Stimulated activated CD4-positive, alpha-beta T cell treated with anti-CD3 and anti-CD28 coated beads, Interleukin-2, amount 100 ng/mL, for 48 hours (primary cell): ENCODE data around the gene MYO16.

Experiments used
- DNase-seq, 2 donors: peaks; one replicate each; pipeline ENCODE4 v3.0.0-alpha.2; 2020

The MYO16 gene

DNA sequence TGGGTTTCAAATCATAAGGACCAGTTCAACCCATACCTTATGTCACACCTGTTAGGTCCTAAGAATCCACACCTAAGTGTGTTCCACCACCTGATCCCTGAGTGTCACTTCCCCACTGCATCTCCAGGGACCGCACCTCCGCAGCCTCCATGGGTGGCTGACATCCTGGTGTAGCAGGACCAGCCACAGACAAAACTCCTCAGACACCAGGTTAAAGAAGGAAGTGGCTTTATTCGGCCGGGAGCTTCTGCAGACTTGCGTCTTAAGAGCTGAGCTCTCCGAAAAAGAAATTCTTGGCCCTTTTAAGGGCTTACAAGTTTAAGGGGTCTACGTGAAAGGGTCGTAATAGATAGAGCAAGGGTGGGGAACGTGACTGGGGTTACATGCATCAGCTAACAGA lies 509.9 kb downstream of the MYO16 start:
- DNase-seq, result no peak

GRCh38 chr13:109140054-109140453 lies 510.6 kb downstream of the MYO16 start:
- DNase-seq, result no peak

DNA sequence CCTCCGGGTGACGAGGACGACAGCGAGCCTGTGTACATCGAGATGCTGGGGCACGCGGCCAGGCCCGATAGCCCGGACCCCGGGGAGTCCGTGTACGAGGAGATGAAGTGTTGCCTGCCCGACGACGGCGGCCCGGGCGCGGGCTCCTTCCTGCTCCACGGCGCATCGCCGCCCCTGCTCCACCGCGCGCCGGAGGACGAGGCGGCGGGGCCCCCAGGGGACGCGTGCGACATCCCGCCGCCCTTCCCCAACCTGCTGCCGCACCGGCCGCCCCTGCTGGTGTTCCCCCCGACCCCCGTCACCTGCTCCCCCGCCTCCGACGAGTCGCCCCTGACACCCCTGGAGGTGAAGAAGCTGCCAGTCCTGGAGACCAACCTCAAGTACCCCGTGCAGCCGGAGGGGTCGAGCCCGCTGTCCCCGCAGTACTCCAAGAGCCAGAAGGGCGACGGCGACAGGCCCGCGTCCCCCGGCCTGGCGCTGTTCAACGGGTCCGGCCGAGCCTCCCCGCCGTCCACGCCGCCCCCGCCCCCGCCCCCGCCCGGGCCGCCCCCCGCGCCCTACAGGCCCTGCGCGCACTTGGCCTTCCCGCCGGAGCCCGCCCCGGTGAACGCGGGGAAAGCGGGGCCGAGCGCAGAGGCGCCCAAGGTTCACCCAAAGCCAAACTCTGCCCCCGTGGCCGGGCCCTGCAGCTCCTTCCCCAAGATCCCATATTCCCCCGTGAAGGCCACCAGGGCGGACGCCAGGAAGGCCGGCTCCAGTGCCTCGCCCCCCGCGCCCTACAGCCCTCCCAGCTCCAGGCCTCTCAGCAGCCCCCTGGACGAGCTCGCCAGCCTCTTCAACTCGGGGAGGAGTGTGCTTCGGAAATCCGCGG lies 511.3 kb downstream of the MYO16 start:
- DNase-seq, result no peak

DNA sequence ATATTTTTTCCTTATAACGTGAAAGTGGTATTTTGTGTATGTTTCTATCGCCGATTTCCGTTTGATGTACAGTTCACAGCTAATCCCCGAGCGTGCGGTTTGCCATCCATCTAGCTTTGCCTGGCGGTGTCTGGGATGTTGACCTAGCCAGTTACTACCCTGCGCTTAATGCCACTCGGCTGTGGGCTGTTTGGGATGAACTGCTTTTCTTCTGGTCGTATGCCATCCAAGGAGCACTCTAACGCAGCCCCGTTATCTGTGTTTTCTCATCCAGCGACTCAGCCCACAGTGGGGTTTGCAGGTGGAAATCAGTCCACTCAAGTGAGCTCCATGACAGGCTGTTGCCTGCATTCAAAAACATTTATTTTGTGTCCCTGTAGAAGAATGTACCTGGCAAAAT lies 512.3 kb downstream of the MYO16 start:
- DNase-seq, result no peak

- DNase-seq, result no peak
Measured at GRCh38 chr13:109144693-109145437, 515.5 kb downstream of the MYO16 start.

DNA sequence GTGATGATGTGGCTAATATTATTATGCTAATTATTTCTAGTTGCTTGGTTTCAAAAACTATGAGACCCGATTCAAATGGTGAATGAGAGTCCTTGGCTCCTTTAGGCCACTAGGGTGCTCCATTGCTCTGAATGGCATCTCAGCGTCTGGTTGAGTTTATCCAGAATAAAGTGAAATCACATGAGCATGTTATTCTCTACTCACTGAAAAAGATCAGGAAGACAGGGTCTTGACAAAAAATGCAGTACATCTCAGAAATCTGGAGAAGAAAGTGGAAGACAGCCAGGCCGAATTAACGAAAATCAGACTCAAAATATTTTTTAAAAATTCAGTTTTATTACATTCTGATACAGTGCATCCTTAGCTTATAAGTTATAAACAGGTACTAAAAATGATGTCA lies 516.2 kb downstream of the MYO16 start:
- no peak for DNase-seq

GRCh38 chr13:109146393-109146792 lies 517.0 kb downstream of the MYO16 start:
- no peak for DNase-seq

GRCh38 chr13:109146912-109147647 lies 517.7 kb downstream of the MYO16 start:
- DNase-seq, result no peak

DNA sequence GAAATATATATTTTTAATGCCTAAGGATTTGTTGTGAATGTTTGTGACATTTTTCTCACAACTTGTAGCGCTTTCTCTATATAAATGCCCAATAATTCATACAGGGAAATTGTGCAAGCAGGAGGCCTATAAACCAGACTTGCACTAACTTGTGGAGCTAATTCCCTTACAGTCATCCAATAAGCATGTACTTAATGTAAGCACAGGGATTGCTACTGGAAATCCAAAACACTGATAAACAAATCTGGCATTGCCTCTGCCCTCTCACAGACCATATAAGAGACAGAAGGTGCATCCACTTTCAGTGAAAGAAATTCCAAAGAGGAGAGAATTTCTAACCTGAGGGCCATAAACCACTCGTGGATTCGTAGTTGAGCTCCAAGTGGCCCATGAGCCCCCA lies 518.8 kb downstream of the MYO16 start:
- DNase-seq, result no peak

- DNase-seq, result no peak
Measured at GRCh38 chr13:109150696-109151095, 521.3 kb downstream of the MYO16 start.

DNA sequence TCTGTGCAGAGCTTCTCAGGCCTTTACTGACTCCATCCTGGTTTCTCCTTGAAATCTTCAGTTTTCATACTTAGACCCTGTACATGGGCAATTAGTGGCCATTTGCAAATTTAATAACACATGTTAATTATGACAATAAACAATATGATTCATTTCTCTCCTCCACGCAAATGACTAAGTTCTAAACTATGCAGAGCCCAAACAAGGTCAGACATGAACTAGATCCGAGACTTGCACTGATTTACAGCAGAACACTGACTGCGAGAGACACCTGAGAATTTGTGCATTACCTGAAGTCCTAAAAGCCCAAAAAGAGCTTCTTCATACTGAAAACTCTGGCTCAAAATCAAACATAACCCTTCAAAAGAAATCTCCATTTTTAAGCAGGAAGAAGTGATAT lies 521.8 kb downstream of the MYO16 start:
- DNase-seq, result no peak

DNA sequence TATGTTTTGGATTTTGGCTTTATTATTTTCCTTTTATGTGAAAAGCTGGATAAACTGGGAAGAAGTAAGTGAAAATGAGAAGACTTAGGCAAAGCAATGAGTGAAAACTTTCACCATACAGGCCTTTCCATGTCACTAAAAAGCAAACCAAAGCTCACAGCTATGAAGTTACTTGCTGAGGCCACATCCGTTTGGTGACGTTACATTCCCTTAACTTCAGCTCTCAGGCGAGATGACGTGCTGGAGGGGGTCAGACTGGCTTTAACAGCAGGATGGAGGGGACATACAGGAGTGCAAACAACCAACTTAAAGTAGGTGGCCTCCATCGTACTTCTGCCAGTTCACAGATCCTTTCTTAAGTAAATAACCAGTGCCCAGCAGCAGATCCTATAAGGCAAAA lies 522.3 kb downstream of the MYO16 start:
- no peak for DNase-seq

DNA sequence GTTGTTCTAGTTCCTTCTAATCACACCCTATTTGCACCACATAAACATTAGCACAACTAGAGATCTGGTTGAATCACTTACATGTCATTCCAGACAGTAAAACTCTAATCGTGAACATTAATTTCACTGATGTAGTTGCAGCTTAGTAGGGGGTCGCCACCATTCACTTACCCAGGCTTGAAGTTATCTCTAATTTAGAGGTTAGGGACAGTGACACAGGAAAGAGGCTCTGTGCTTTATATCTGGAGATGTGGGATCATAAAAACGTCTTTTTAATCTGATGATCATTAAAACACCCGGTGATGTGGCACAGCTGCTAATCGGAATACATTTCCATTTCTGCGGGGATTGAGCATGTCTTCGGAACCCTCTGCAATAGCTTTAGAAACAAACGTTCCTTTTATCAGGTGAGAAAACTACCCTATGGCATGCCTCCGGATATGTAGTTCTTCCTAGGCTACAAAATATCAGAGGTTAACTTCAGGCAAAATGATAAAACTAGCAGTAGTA lies 523.0 kb downstream of the MYO16 start:
- DNase-seq, result no peak

DNA sequence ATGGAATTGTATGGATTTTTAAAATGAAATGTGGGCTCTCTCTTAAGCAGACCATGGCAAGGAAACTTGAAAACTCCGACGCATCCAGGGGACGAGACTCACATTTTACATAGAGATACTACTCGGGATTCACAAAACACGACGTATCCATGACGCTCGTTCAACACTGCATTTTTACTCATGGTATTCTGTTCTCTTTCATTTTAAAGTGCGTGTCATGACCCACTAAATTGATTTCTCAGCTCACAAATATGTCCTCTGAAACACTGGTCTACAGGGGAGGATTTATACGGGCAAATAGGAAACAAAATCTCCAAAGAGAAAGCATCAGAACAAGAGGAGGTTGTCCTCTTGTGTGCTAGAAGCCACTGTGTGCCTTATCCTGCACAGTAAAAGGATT lies 523.5 kb downstream of the MYO16 start:
- DNase-seq, result no peak

DNA sequence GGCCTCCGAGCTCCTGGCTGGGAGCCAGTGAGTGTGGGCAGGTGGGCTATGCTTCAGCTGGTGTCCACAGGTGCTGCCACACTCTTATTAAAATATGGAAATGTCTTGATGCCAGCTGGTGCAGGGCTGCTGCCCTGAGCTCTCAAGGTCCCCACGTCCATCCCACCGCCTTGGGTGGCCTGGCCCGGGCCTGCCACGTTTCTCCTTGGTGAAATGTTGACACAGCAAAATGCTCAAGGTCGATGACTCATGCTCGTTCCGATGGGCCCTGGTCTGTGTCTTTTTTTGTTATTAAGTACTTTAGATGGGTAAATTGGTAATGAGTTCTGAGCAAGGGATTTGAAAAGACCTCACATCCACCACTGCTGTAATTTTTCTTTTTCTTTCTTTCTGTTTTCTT lies 524.7 kb downstream of the MYO16 start:
- DNase-seq, result no peak

GRCh38 chr13:109154546-109154945 lies 525.1 kb downstream of the MYO16 start:
- no peak for DNase-seq

DNA sequence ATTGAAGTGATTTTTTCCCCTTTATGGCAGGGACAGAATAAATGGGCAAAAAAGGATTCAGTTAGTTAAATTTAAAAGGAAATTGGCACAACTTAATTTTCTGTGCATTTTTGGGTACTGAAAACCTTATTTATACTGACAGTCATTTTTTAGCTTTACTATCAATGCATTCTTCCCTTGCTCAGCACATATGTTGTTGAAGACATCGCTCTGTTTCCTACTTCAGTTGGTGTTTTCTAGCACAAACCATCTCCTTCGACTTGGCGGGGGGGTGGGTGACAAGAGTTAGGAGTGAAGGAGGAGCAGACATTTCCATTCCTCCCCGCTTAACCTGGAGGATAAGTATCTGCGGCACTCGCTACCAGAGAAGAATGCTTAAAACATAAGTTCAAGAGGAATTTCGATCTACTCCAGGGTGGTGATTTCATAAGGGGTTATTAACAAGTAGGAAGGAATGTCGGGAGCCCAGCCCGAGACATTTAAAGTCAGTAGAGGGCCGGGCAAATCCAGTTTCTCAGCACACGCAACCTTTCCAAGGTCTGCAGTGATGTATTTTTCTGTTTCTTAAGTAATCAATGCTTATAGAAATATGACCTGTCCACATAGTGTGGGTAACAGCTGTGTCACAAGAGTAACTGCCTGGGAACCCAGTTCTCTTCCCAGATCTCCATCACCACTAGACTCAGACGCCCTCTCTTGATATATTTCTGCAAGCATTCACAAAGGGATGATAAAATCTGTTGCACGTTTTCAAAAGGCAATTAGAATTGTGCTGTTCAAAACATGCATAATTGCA lies 525.8 kb downstream of the MYO16 start:
- no peak for DNase-seq

DNA sequence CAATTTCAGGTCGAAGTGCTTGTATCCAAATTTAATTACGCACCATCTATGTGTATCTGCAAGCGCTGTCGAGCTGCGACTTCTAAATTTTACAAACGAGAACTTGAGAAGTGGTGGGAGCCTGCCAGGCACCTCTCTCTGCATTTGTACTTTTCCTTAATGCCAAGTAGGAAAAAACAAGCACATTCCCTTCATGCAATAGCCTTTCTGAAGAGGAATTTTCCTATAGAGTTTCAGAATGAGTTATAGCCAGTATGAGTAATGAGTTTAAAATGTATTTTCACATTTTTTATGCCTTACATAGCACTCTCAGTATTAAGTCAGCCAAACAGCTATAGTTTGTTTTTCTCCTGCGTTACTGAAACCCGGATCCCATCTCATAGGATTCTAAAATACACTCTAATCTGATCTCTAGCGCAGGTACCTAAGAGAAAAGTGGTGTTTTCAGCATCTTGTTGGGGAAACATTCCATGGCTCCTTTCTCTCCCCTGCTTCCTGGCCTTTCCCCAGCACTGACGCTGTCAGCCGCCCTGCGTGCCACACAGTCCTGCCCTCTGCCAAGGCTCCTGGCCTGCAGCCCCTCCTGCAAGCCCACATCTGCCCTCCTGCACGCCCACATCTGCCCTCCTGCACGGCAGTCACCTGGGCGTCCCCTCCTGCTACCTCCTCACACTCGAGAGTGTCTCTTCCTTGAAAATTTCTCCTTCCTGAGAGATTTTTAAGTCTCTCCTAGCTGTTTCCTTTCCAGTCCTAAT lies 526.9 kb downstream of the MYO16 start:
- no peak for DNase-seq

- DNase-seq, result no peak
Measured at GRCh38 chr13:109157275-109157674, 527.9 kb downstream of the MYO16 start.

- DNase-seq, result no peak
Measured at GRCh38 chr13:109158383-109158782, 529.0 kb downstream of the MYO16 start.

DNA sequence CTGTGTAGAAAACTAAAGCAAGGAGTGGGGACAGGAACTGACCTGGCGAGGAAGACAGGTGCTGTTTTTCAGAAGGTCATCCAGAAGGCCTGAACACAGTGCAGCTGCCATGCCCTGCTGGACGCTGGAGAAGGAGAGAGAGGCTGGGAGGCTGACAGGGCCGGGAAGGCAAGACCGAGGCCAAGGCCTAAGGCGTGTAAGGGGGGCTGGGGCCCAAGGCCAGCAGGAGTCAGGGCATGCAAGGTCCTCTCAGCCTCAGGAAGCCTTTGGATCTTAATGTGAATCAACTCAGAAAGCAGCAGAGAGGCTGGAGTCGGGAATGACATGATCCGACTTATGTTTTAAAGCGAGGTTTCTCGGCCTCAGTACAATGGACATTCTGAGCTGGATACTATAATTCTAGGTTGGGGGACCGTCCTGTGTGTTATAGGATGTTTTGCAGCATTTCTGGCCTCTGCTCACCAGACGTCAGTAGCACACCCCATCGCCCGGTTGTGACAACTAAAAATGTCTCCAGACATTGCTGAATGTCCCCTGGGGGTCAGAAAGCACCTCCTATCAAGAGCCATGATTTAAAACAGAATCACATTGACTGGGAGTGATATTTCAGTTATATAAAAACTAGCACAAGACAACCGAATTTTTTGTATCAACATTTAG lies 530.4 kb downstream of the MYO16 start:
- DNase-seq, result no peak
